GM18870 (cell line): ENCODE measurements around the gene PPP2R1A.

ENCODE experiments used
- ATAC-seq: cut with Tn5 transposase; IDR thresholded peaks from one replicate; pipeline ENCODE4 v1.9.1; 2021; ENCODE audit warnings: moderate library complexity; ENCODE audit not compliant: unreplicated experiment

PPP2R1A gene

GRCh38 chr19:52189735-52190486 is at the start of gene PPP2R1A:
Gene PPP2R1A (plus strand): TSS chr19:52190052. CDS start chr19:52190097, 45 bp downstream.
- ATAC-seq: peak; percentile 95

GRCh38 chr19:52141203-52141602 is 48.6 kb upstream of the PPP2R1A start:
- no peak for ATAC-seq

DNA sequence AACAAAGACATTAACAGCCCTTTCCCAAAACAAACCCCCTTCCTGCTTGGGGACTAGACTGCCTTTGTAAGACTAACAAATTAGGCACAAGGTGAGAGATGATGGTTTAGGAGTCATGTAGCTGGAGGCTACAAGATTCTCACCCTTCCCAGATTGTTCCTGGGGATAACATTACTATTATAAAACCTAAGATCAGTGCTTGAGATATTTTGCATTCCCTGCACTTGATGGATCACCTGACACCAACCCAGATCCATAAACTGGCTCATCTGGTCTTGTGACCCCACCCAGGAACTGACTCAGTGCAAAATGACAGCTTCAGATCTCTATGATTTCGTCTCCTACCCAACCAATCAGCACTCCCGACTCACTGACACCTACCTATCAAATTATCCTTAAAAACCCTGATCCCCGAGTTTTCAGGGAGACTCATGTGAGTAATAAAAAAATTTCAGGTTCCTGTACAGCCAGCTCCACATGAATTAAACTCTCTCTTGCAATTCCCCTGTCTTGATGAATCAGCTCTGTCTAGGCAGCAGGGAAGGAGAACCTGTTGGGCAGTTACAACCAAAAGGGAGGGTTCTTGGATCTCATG is 47.8 kb upstream of the PPP2R1A start:
- no peak for ATAC-seq

DNA sequence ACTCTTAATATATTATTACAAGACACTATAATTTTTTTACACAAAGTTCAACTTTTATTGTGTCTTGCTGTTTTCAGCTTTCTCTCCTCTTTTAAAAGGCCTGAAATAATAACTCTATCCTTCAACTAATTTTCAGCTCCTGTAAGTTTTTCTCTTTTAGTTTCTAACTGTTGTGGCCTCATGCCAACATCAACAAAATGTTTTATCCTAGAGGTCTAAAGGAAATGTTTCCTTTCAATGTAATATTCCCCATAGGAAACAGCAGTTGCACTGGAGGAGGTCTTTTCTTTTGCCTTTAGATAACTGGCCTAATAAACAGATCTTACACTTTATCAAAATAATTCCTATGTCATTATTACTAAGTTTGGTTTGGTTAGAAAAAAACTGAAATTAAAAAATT is 41.6 kb upstream of the PPP2R1A start:
- ATAC-seq: no peak

DNA sequence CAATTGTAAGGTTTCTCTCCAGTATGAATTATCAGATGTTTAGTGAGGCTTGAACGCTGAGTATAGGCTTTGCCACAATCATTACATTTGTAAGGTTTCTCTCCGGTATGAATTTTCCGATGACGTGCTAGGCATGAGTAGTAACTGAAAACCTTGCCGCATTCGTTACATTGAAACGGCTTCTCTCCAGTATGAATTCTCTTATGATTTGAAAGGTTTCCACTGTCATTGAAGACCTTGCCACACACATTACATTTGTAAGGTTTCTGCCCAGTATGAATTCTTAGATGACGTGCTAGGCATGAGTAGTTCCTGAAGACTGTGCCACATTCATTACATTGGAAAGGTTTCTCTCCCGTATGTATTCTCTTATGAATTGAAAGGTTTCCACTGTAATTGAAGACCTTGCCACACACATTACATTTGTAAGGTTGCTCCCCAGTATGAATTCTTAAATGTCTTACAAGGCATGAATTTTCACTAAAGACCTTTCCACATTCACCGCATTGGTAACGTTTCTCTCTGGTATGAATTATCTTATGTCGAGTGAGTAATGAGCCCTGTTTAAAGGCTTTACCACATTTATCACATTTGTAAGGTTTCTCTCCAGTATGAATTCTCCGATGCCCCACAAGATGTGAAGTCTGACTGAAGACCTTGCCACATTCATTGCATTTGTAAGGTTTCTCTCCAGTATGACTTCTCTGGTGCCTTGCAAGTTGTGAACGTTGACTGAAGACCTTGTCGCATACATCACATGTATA is 34.1 kb upstream of the PPP2R1A start:
- no peak for ATAC-seq

GRCh38 chr19:52170304-52170703 is 19.5 kb upstream of the PPP2R1A start:
- ATAC-seq: no peak

- ATAC-seq: no peak
Observed at GRCh38 chr19:52170863-52171320, 19.0 kb upstream of the PPP2R1A start.

DNA sequence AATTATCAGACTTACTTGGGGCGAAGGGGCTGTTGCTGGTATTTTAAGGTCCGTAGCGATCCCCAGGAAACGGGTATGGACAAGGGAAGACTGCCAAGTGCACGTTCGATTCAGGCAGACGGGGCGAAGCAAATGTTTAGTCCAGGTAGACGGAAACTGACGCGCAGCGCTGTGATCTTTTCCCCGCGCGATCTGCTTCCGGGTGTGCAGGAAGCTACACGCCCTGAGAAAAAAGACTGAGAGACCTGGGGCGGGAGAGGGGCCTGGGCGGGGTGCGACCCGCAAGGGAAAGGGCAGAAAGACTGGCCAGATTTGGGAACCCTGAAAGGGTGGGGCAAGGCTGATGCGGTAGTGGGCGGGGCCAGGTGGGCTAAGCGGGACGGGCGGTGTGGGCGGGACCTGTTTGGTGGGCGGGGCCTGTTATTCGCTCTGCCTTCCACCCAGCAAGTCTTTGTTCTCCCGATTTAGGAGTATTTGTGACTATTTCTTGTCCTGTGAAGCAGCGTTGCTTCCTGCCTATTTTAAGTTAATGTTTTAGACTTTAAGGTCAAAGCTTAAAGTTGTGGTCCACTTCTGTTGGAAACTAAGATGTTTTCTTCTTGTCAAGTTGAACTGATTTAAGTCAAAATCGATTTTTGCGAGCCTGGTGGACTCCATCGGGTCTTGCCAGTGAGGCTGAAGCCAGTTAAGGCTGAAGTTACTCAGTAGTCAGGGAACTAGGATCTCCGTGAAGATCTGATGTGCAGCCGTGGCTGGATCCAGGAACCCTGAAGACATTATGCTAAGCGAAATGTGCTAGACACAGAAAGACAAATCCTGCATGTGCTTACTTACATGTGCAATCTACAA is 18.3 kb upstream of the PPP2R1A start, which contains the start of gene ZNF836:
Gene ZNF836, minus strand, starts transcription at position 301 of the 849 bp plus-strand sequence. CDS start 3,549 bp downstream, outside the sequence.
- no peak for ATAC-seq

GRCh38 chr19:52172347-52172746 is 17.5 kb upstream of the PPP2R1A start:
- no peak for ATAC-seq

- no peak for ATAC-seq
Observed at GRCh38 chr19:52176574-52176973, 13.3 kb upstream of the PPP2R1A start.

GRCh38 chr19:52187407-52187806 is 2.4 kb upstream of the PPP2R1A start:
- no peak for ATAC-seq

- ATAC-seq: peak; percentile 1
Observed at GRCh38 chr19:52188822-52189734, 774 bp upstream of the PPP2R1A start.

- no peak for ATAC-seq
Observed at GRCh38 chr19:52190487-52191293, 838 bp downstream of the PPP2R1A start.

- no peak for ATAC-seq
Observed at GRCh38 chr19:52191389-52191788, 1.5 kb downstream of the PPP2R1A start.

- ATAC-seq: no peak
Observed at GRCh38 chr19:52191951-52192350, 2.1 kb downstream of the PPP2R1A start.

- no peak for ATAC-seq
Observed at GRCh38 chr19:52196256-52196967, 6.6 kb downstream of the PPP2R1A start.

GRCh38 chr19:52197964-52198363 is 8.1 kb downstream of the PPP2R1A start:
- ATAC-seq: no peak

- no peak for ATAC-seq
Observed at GRCh38 chr19:52198678-52199077, 8.8 kb downstream of the PPP2R1A start.
